IMR-90 (cell line): ENCODE results near the gene GPC4.

Source experiments
- BHLHE40 ChIP-seq: fragments of 150-350 bp; IDR thresholded peaks from 2 replicates; pipeline ENCODE4 v1.6.1; 2016; ENCODE audit warnings: mild to moderate bottlenecking, low read depth, low read length
- CEBPB ChIP-seq: IDR thresholded peaks from 2 replicates; pipeline ENCODE4 v1.6.1; 2012; ENCODE audit warnings: low read depth, low read length, improper control_type of control experiment
- CHD1 ChIP-seq: IDR thresholded peaks from 2 replicates; pipeline ENCODE4 v1.6.1; 2012; ENCODE audit warnings: low read depth, low read length, improper control_type of control experiment
- CTCF ChIP-seq: conservative IDR thresholded peaks from 2 replicates; pipeline ENCODE4 v1.5.1; 2012; ENCODE audit warnings: mild to moderate bottlenecking, low read depth, low read length, improper control_type of control experiment
- ELK1 ChIP-seq: fragments of 150-350 bp; IDR thresholded peaks from 2 replicates; pipeline ENCODE4 v1.6.1; 2016; ENCODE audit warnings: low read depth, mild to moderate bottlenecking, low read length, moderate library complexity, borderline replicate concordance
- FOS ChIP-seq: fragments of 150-350 bp; IDR thresholded peaks from 2 replicates; pipeline ENCODE4 v1.6.1; 2016; ENCODE audit warnings: low read depth, low read length
- MAFK ChIP-seq: IDR thresholded peaks from 2 replicates; pipeline ENCODE4 v1.6.1; 2012; ENCODE audit warnings: low read depth, low read length, improper control_type of control experiment
- MAZ ChIP-seq: IDR thresholded peaks from 2 replicates; pipeline ENCODE4 v1.6.1; 2012; ENCODE audit warnings: low read depth, mild to moderate bottlenecking, low read length, improper control_type of control experiment, moderate library complexity, borderline replicate concordance
- MXI1 ChIP-seq: IDR thresholded peaks from 2 replicates; pipeline ENCODE4 v1.6.1; 2012; ENCODE audit warnings: low read depth, mild to moderate bottlenecking, low read length, moderate library complexity, borderline replicate concordance
- NFE2L2 ChIP-seq: fragments of 150-350 bp; IDR thresholded peaks from 2 replicates; pipeline ENCODE4 v1.6.1; 2016; ENCODE audit warnings: low read depth, mild to moderate bottlenecking, low read length
- POLR2A ChIP-seq: IDR thresholded peaks from 2 replicates; pipeline ENCODE4 v1.6.1; 2012; ENCODE audit warnings: mild to moderate bottlenecking, low read depth, low read length
- RAD21 ChIP-seq: IDR thresholded peaks from 2 replicates; pipeline ENCODE4 v1.6.1; 2012; ENCODE audit warnings: low read length, improper control_type of control experiment
- RFX5 ChIP-seq: IDR thresholded peaks from 2 replicates; pipeline ENCODE4 v1.8.0; 2012; ENCODE audit warnings: low read depth, mild to moderate bottlenecking, low read length, moderate library complexity
- USF2 ChIP-seq: fragments of 150-350 bp; IDR thresholded peaks from 2 replicates; pipeline ENCODE4 v1.6.1; 2017; ENCODE audit warnings: mild to moderate bottlenecking, antibody characterized with exemption, low read length, low read depth

GRCh38 chrX:133414406-133415275, 648 bp downstream of the GPC4 start:
- TF ChIP-seq CTCF (no peak), USF2 (no peak), ELK1 (no peak), MAZ (no peak), MXI1 (no peak), RAD21 (no peak), POLR2A (no peak), RFX5 (no peak), BHLHE40 (no peak), CHD1 (no peak), CEBPB (no peak), MAFK (no peak), NFE2L2 (no peak), FOS (no peak)
